GM23248 (cell line): Measurements from ENCODE around the gene HINFP. TPM values are rescaled to one million over a fixed set of nuclear protein-coding genes. Genes with fewer than 3 reads are reported as not detected.

Experiments used
- DNase-seq: peaks from one replicate; pipeline ENCODE4 v3.0.0-alpha.2; 2015
- H2AFZ ChIP-seq: fragments of 200-600 bp; sonication (generic); 2 replicates; pipeline ENCODE4 v1.6.1; 2016; ENCODE audit warnings: antibody characterized with exemption
- H3F3A ChIP-seq: fragments of 200-600 bp; sonication (generic); 2 replicates; pipeline ENCODE4 v1.6.1; 2016; ENCODE audit warnings: mild to moderate bottlenecking, antibody characterized with exemption, mixed run types; ENCODE audit not compliant: insufficient read depth
- H3K27ac ChIP-seq: fragments of 200-600 bp; sonication (generic); 2 replicates; pipeline ENCODE4 v1.5.1; 2016; ENCODE audit warnings: mild to moderate bottlenecking
- H3K27me3 ChIP-seq: fragments of 200-600 bp; sonication (generic); replicated peaks from 2 replicates; pipeline ENCODE4 v1.6.1; 2016; ENCODE audit warnings: mild to moderate bottlenecking; ENCODE audit not compliant: insufficient read depth
- H3K36me3 ChIP-seq: fragments of 200-600 bp; sonication (generic); 2 replicates; pipeline ENCODE4 v1.6.1; 2016; ENCODE audit warnings: low read depth, mild to moderate bottlenecking
- H3K4me1 ChIP-seq: fragments of 200-600 bp; sonication (generic); 2 replicates; pipeline ENCODE4 v1.6.1; 2016; ENCODE audit warnings: mild to moderate bottlenecking; ENCODE audit not compliant: insufficient read depth
- H3K4me2 ChIP-seq: fragments of 200-600 bp; sonication (generic); one replicate; pipeline ENCODE4 v1.6.1; 2016; ENCODE audit warnings: mild to moderate bottlenecking; ENCODE audit not compliant: unreplicated experiment
- H3K4me3 ChIP-seq: fragments of 200-600 bp; sonication (generic); 2 replicates; pipeline ENCODE4 v1.5.1; 2016; ENCODE audit warnings: mild to moderate bottlenecking
- H3K79me2 ChIP-seq: fragments of 200-600 bp; sonication (generic); 2 replicates; pipeline ENCODE4 v1.6.1; 2016; ENCODE audit warnings: mild to moderate bottlenecking; ENCODE audit not compliant: insufficient read depth
- H3K9ac ChIP-seq: fragments of 200-600 bp; sonication (generic); 2 replicates; pipeline ENCODE4 v1.6.1; 2016; ENCODE audit warnings: mild to moderate bottlenecking
- H3K9me2 ChIP-seq: fragments of 200-600 bp; sonication (generic); 2 replicates; pipeline ENCODE4 v1.6.1; 2016; ENCODE audit warnings: mixed run types, mild to moderate bottlenecking, moderate library complexity; ENCODE audit not compliant: insufficient read depth
- H3K9me3 ChIP-seq: fragments of 200-600 bp; sonication (generic); one replicate; pipeline ENCODE4 v1.6.1; 2017; ENCODE audit warnings: low read depth
- H4K20me1 ChIP-seq: fragments of 200-600 bp; sonication (generic); 2 replicates; pipeline ENCODE4 v1.6.0; 2016; ENCODE audit not compliant: insufficient read depth
- EZH2 ChIP-seq: fragments of 200-600 bp; sonication (generic); IDR thresholded peaks from 2 replicates; pipeline ENCODE4 v1.6.1; 2018; ENCODE audit warnings: antibody characterized with exemption, mild to moderate bottlenecking; ENCODE audit not compliant: insufficient read depth, poor library complexity, severe bottlenecking
- EZH2phosphoT487 ChIP-seq: fragments of 200-600 bp; sonication (generic); IDR thresholded peaks from 2 replicates; pipeline ENCODE4 v1.6.1; 2018; ENCODE audit warnings: antibody characterized with exemption, moderate library complexity, mild to moderate bottlenecking, low read depth; ENCODE audit not compliant: insufficient read depth
- WGBS, 2 experiments: methylation state at CpG; one replicate each; pipeline ENCODE4 v1.1.6; 2015 to 2017; ENCODE audit warnings: low lambda C conversion rate in 2 of 2, low coverage in 1 of 2; ENCODE audit errors: missing lambda C conversion rate in 2 of 2; 5-methylcytosine and 5-hydroxymethylcytosine counted together
- in situ Hi-C: fragments of 300-500 bp; cut with MboI; formaldehyde crosslinking; loops from 2 replicates; pipeline ENCODE4 v1.15.0; 2020
- polyA plus RNA-seq: library from polyadenylated mRNA; unstranded; fragments of >200 nt; fragmentation: Nextera tagmentation; extraction: Ambion mirVana; gene quantifications from 2 replicates; pipeline ENCODE4 v1.2.1, GENCODE V29; 2016
- total RNA-seq: library from RNA; depleted of rRNA; stranded (reverse); fragments of >200 nt; shearing (Covaris generic); gene quantifications from 2 replicates; pipeline ENCODE4 v1.2.3, GENCODE V29; 2014

Gene HINFP
- total and polyA plus RNA-seq, 2 experiments from 2014 or later, result 8.3 to 31.8 TPM

- peak overlapping the region; percentile 89 for H3K4me3 ChIP-seq
- peak overlapping the region; percentile 68 for H3K27ac ChIP-seq
- peak overlapping the region; percentile 30; the same call in 1 of the 2 replicates for H2AFZ ChIP-seq
- H3K9me2 ChIP-seq, result no peaks in the 10 kb centered on the region
- H3K9ac ChIP-seq, result peak overlapping the region; percentile 87
- peaks cover 22% of the 10 kb centered on the region for H3F3A ChIP-seq
- TF ChIP-seq EZH2 (no peak), EZH2phosphoT487 (no peak)
- no peaks in the 10 kb centered on the region for H4K20me1 ChIP-seq
- in situ Hi-C loops, result no loop called here
- WGBS, 2 experiments, result 53 to 57% methylated on average over 12 of the region's 12 CpGs
- peaks cover 10% of the 10 kb centered on the region; the same call in 1 of the 2 replicates for H3K36me3 ChIP-seq
- H3K9me3 ChIP-seq, result no peaks in the 10 kb centered on the region
- H3K4me1 ChIP-seq, result peaks cover 18% of the 10 kb centered on the region
- H3K27me3 ChIP-seq, result no peaks in the 10 kb centered on the region
- H3K4me2 ChIP-seq, result peak overlapping the region; percentile 98
- peaks cover 46% of the 10 kb centered on the region for H3K79me2 ChIP-seq
- DNase-seq, result peak; percentile 41
Measured at GRCh38 chr11:119092880-119093842, 28.2 kb upstream of the HINFP start.

GRCh38 chr11:119093942-119094815 is 27.2 kb upstream of the HINFP start:
- in situ Hi-C loops, result no loop called here
- Histone ChIP-seq H3K4me2 (peak overlapping the region; percentile 98), H3K9me2 (no peaks in the 10 kb centered on the region), H3K9ac (peak overlapping the region; percentile 87), H2AFZ (peak overlapping the region; percentile 30), H3K27me3 (no peaks in the 10 kb centered on the region), H3K4me1 (peaks cover 18% of the 10 kb centered on the region), H4K20me1 (no peaks in the 10 kb centered on the region), H3K27ac (peak overlapping the region; percentile 68), H3F3A (peaks cover 22% of the 10 kb centered on the region), H3K79me2 (peaks cover 51% of the 10 kb centered on the region), H3K9me3 (no peaks in the 10 kb centered on the region), H3K36me3 (peaks cover 10% of the 10 kb centered on the region; the same call in 1 of the 2 replicates), H3K4me3 (peak overlapping the region; percentile 89)
- 0 to 1% methylated on average over 64 to 66 of the region's 81 CpGs for WGBS, 2 experiments
- DNase-seq, result peak; percentile 68
- no peak for TF ChIP-seq EZH2phosphoT487

GRCh38 chr11:119094816-119095065 is 26.6 kb upstream of the HINFP start:
- H3K9me2 ChIP-seq, result no peaks in the 10 kb centered on the region
- H3K9ac ChIP-seq, result peak overlapping the region; percentile 87
- peak; percentile 93 for DNase-seq
- WGBS, 2 experiments, result 0% methylated on average over 1 of the region's 19 CpGs; no CpG with 5 or more reads in 1 of the 2 experiments
- H3K79me2 ChIP-seq, result peaks cover 55% of the 10 kb centered on the region
- H4K20me1 ChIP-seq, result no peaks in the 10 kb centered on the region
- peaks cover 10% of the 10 kb centered on the region; the same call in 1 of the 2 replicates for H3K36me3 ChIP-seq
- no peak for TF ChIP-seq EZH2phosphoT487
- TF ChIP-seq EZH2, result no peak
- peak overlapping the region; percentile 68 for H3K27ac ChIP-seq
- in situ Hi-C loops, result no loop called here
- H3F3A ChIP-seq, result peaks cover 22% of the 10 kb centered on the region
- H3K4me1 ChIP-seq, result peaks cover 18% of the 10 kb centered on the region
- peak overlapping the region; percentile 30 for H2AFZ ChIP-seq
- H3K9me3 ChIP-seq, result no peaks in the 10 kb centered on the region
- H3K27me3 ChIP-seq, result no peaks in the 10 kb centered on the region
- H3K4me3 ChIP-seq, result peak overlapping the region; percentile 89
- H3K4me2 ChIP-seq, result peak overlapping the region; percentile 98

- Histone ChIP-seq H3K36me3 (peaks cover 10% of the 10 kb centered on the region; the same call in 1 of the 2 replicates), H3K27me3 (no peaks in the 10 kb centered on the region), H3K9me3 (no peaks in the 10 kb centered on the region), H4K20me1 (no peaks in the 10 kb centered on the region), H3K4me2 (peak overlapping the region; percentile 98), H3K79me2 (peaks cover 61% of the 10 kb centered on the region), H3F3A (peaks cover 22% of the 10 kb centered on the region), H3K4me1 (peaks cover 23% of the 10 kb centered on the region), H3K9ac (peak overlapping the region; percentile 87), H2AFZ (peak overlapping the region; percentile 41), H3K4me3 (peak overlapping the region; percentile 89), H3K27ac (peak overlapping the region; percentile 68), H3K9me2 (no peaks in the 10 kb centered on the region)
- in situ Hi-C loops, result no loop called here
- DNase-seq, result peak; percentile 99
- TF ChIP-seq EZH2phosphoT487 (no peak), EZH2 (no peak)
- 1% methylated on average over 68 to 72 of the region's 79 CpGs for WGBS, 2 experiments
Measured at GRCh38 chr11:119095066-119095880, 26.1 kb upstream of the HINFP start.
